RWPE2 (cell line): ENCODE results near the gene NIP7.
A peak's percentile ranks its signal among the peaks of the same experiment; 100 is the strongest.

Source experiments
- ATAC-seq: fragments of 200-7000 bp; cut with Tn5 transposase; 3 replicates; pipeline ENCODE4 v1.9.1; 2021; ENCODE audit warnings: low read depth
- DNase-seq: peaks from one replicate; pipeline ENCODE4 v3.0.0-alpha.2; 2020; ENCODE audit warnings: low spot score
- H3K27ac ChIP-seq: fragments of 450-650 bp; 2 replicates; pipeline ENCODE4 v1.5.1; 2017; ENCODE audit warnings: mild to moderate bottlenecking; ENCODE audit not compliant: poor library complexity, severe bottlenecking
- H3K27me3 ChIP-seq: fragments of 250-450 bp; sonication (Bioruptor Pico); 2 replicates; pipeline ENCODE4 v1.5.1; 2021; ENCODE audit warnings: mild to moderate bottlenecking, moderate library complexity; ENCODE audit not compliant: insufficient read depth, poor library complexity, severe bottlenecking
- H3K36me3 ChIP-seq: fragments of 250-450 bp; sonication (Bioruptor Pico); 2 replicates; pipeline ENCODE4 v1.5.1; 2020; ENCODE audit warnings: low read depth, mild to moderate bottlenecking, moderate library complexity
- H3K4me1 ChIP-seq: fragments of 250-450 bp; sonication (Bioruptor Pico); 2 replicates; pipeline ENCODE4 v1.5.1; 2021; ENCODE audit warnings: mild to moderate bottlenecking, moderate library complexity; ENCODE audit not compliant: insufficient read depth, poor library complexity, severe bottlenecking
- H3K4me3 ChIP-seq: fragments of 250-450 bp; sonication (Bioruptor Pico); 2 replicates; pipeline ENCODE4 v1.5.1; 2021; ENCODE audit warnings: mild to moderate bottlenecking, moderate library complexity; ENCODE audit not compliant: severe bottlenecking
- H3K9me3 ChIP-seq: fragments of 250-450 bp; sonication (Bioruptor Pico); 2 replicates; pipeline ENCODE4 v1.5.1; 2021; ENCODE audit warnings: mild to moderate bottlenecking, moderate library complexity; ENCODE audit not compliant: severe bottlenecking
- TF ChIP-seq, protein P1 (sequence below): fragments of 450-650 bp; IDR thresholded peaks from one replicate; pipeline ENCODE4 v1.5.1; 2017; ENCODE audit warnings: mild to moderate bottlenecking, moderate library complexity; ENCODE audit not compliant: poor library complexity, severe bottlenecking

NIP7 gene

GRCh38 chr16:69378760-69379159 lies 39.2 kb downstream of the NIP7 start:
- Histone ChIP-seq H3K9me3 (no peaks in the 10 kb centered on the region), H3K4me1 (no peaks in the 10 kb centered on the region), H3K27me3 (no peaks in the 10 kb centered on the region), H3K36me3 (peaks cover 83% of the 10 kb centered on the region), H3K27ac (no peak overlapping the region), H3K4me3 (no peak overlapping the region)
- ATAC-seq (no peak), DNase-seq (no peak)
- TF ChIP-seq, protein P1, sequence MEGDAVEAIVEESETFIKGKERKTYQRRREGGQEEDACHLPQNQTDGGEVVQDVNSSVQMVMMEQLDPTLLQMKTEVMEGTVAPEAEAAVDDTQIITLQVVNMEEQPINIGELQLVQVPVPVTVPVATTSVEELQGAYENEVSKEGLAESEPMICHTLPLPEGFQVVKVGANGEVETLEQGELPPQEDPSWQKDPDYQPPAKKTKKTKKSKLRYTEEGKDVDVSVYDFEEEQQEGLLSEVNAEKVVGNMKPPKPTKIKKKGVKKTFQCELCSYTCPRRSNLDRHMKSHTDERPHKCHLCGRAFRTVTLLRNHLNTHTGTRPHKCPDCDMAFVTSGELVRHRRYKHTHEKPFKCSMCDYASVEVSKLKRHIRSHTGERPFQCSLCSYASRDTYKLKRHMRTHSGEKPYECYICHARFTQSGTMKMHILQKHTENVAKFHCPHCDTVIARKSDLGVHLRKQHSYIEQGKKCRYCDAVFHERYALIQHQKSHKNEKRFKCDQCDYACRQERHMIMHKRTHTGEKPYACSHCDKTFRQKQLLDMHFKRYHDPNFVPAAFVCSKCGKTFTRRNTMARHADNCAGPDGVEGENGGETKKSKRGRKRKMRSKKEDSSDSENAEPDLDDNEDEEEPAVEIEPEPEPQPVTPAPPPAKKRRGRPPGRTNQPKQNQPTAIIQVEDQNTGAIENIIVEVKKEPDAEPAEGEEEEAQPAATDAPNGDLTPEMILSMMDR = no peak

DNA sequence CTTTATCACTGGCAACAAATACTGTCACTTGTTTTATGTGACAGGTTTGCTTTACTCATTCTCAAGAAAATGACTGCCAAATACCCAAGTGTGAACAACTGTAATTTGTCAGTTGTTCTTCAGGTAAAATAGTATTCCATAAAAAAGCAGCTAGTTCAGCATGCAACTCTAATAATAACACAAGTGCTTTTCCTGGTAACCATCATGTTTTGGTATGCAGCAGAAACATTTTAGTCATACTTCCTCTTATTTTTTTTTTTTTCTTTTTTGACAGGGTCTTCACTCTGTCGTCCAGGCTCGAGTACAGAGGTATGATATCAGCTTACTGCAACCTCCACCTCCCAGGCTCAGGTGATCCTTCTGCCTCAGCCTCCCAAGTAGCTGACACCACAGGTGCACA lies 41.7 kb downstream of the NIP7 start:
- Histone ChIP-seq H3K27ac (no peak overlapping the region), H3K36me3 (peaks cover 77% of the 10 kb centered on the region), H3K9me3 (no peaks in the 10 kb centered on the region), H3K4me3 (no peak overlapping the region), H3K27me3 (no peaks in the 10 kb centered on the region), H3K4me1 (peaks cover 7% of the 10 kb centered on the region)
- no peak for ATAC-seq
- no peak for DNase-seq
- TF ChIP-seq, protein P1 = no peak

DNA sequence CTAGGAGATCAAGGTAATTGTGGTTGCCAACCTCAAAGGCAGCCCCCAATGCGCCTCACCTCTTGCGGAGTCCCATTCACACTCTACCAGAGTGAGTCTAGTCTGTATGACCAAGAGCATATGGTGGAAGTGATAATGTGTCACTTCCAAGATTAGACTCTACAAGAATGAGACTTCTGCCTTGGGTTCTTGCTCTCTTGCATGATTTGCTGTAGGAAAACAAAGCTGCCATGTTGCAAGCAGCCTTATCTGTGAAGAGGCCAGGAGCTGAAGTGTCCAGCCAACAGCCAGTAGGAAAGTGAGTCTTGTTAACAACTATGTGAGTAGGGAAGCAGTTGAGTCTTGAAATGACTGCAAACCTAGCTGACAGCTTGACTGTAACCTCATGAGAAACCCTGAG lies 42.8 kb downstream of the NIP7 start:
- ATAC-seq = no peak
- TF ChIP-seq, protein P1 = no peak
- Histone ChIP-seq H3K4me1 (peaks cover 7% of the 10 kb centered on the region), H3K27ac (no peak overlapping the region), H3K36me3 (peaks cover 75% of the 10 kb centered on the region), H3K9me3 (no peaks in the 10 kb centered on the region), H3K4me3 (no peak overlapping the region), H3K27me3 (no peaks in the 10 kb centered on the region)
- no peak for DNase-seq

DNA sequence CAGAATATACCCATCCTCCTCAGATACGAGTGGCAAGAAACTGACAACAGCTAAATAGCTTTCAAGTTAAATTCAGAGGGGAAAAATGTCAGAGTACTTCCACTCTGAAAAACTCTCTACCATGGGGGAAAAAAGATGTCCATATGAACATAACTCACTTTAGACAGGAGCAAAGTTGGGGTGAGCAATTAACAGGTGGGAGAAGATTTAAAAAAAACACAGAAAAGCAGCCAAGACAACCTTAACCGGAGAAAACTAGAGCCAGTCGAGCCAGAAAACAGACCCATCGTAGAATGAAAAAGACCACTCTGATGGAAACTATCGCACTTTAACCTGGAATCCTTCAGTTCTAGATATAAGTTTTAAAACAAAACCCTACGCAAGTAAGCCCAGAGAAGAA lies 45.4 kb downstream of the NIP7 start:
- DNase-seq (no peak), ATAC-seq (no peak)
- TF ChIP-seq, protein P1 = no peak
- Histone ChIP-seq H3K4me1 (peaks cover 7% of the 10 kb centered on the region), H3K36me3 (peaks cover 50% of the 10 kb centered on the region), H3K9me3 (no peaks in the 10 kb centered on the region), H3K4me3 (peak overlapping the region; percentile 86), H3K27me3 (no peaks in the 10 kb centered on the region), H3K27ac (peak overlapping the region; percentile 61)

DNA sequence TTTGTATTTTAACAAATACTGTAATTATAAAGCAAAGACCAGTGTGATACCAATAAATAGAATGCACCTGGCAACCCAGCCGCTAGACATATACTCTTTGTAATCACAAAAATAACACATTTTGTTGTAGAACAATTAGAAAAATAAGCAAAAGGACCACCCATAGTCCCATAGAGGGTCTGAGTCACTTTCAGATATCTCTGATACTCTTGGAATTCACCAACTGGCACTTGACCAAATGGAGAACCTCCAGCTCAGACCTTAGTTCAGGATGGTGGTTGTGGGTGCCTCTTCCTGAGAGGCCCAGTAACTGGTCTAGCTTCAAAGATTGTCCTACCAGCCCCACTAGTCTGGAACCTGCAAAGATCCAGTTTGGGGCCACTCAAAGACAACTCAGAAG lies 47.0 kb downstream of the NIP7 start:
- TF ChIP-seq, protein P1 = no peak
- H3K27me3 ChIP-seq = no peaks in the 10 kb centered on the region
- H3K4me1 ChIP-seq = peaks cover 7% of the 10 kb centered on the region
- H3K9me3 ChIP-seq = no peaks in the 10 kb centered on the region
- no peak overlapping the region for H3K27ac ChIP-seq
- peak overlapping the region; percentile 86 for H3K4me3 ChIP-seq
- no peak for ATAC-seq
- no peak for DNase-seq
- H3K36me3 ChIP-seq = peaks cover 33% of the 10 kb centered on the region
